Renal cortical epithelial cell (primary cell): Measurements from ENCODE around the gene MACROD2. TPM values are rescaled to one million over a fixed set of nuclear protein-coding genes. Genes with fewer than 3 reads are reported as not detected.
"Not testable (repeated sequence)": the region's sequence is repeated elsewhere in the genome, so short reads cannot be mapped to it uniquely, and the experiment has no call there.

Experiments
- DNase-seq: peaks from one replicate; pipeline ENCODE4 v3.0.0-alpha.2; 2011; ENCODE audit warnings: low read depth
- total RNA-seq: library from RNA; depleted of rRNA; stranded (reverse); fragments of >200 nt; gene quantifications from 2 replicates; pipeline ENCODE4 v1.2.3, GENCODE V29; 2014

Gene MACROD2
- total RNA-seq, 1 donor from 2014 or later: 5.4 TPM

DNA sequence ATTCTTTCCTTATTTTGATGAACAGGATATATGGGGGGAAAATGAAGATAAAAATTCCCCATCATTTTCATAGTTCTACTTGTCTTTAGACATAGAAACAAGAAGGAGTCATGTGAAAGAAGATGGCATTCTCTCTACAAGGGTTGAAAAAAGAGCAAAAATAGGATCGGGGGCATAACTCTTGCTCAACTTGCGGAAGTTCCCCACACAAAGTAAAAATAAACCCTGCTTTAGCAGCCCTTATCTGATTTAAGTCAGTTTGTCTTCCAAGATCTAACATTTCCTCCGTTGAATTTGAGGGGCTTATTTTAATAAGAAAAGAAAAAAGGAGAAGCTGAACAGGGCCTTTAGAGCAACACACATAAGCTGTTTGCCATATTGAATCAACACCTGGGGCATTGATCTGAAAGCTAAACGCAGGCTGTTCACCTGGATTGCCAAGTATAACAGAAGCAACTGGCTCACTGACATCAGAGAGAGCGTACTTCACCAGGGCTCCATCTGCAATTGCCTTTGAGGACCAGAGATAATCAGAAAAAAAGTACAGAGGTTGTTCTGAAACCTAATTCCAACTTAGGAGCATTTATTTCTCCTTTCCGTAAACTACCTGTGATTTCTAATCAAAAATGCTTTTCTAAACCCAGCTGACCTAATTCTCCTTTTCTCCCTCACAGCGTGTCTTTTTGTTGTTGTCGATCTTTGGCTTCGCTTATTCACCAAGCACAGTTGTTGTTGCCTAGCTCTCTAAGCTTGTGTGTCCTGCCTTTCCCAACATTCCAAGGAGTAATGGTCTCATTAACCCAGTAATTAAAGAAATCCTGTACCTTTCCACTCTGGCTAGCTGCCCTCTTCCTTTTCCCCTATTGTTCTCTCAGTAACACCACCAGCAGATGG is 2010.0 kb downstream of the MACROD2 start:
- no peak for DNase-seq

GRCh38 chr20:16005915-16006493 is 2010.7 kb downstream of the MACROD2 start:
- DNase-seq: no peak

DNA sequence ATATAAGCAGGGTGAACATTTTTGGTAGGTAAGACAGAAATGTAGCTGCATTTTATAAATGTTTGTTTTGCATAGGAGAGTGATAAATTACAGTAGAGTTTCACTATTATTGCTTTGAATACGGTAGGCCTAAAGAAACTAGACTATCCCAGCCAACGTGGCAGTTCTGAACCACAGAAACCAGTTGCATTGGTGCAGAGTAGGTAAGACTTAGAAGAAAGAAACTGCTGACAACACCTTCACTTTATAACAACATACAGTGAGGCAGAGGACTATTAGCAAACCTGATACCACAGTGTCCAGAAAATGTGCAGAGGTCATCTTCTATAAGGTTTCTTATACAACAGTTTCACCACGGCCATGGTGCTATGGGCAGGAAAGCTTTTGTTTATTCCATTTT is 2011.8 kb downstream of the MACROD2 start:
- no peak for DNase-seq

DNA sequence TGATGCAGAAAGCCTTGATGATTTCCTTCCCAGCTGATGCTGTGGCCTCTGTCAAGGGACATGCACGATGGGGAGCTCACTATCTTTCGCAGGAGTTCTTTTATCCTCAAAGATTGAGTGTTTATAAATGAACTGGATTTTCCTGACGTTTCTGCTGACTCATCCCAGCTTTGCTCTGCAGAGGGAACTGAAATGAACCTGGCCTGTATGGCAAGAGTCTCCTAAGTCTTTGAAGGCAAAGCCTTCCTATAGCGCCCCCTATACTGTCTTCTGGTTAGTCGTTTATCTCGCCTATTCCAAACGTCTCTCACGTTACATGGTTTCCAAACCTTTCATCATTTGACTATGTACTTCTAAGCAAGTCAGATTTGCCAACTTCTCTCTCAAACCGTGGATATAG is 2012.6 kb downstream of the MACROD2 start:
- DNase-seq: no peak

DNA sequence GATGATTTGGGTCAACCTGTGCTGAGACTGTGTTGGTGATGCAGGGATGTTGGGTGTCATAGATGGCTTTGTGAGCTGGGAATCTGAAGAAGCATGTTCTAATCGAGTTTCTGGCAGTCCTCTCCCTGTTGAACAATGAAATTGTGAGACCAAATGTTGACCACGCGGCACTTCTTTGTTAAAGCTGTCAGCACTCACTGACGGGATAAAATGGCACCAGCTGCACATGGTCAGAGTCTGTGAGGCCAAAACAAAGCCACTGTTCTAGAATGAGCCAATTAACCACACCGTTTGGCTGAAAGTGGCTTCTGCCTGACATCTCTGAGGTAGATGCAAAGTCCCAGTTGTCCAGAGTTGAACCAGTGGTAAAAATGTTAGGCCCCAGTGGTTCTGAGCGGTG is 2015.7 kb downstream of the MACROD2 start:
- DNase-seq: no peak

- DNase-seq: no peak
Measured at GRCh38 chr20:16011519-16011918, 2016.2 kb downstream of the MACROD2 start.

- DNase-seq: not testable (repeated sequence)
Measured at GRCh38 chr20:16012934-16013333, 2017.6 kb downstream of the MACROD2 start.

DNA sequence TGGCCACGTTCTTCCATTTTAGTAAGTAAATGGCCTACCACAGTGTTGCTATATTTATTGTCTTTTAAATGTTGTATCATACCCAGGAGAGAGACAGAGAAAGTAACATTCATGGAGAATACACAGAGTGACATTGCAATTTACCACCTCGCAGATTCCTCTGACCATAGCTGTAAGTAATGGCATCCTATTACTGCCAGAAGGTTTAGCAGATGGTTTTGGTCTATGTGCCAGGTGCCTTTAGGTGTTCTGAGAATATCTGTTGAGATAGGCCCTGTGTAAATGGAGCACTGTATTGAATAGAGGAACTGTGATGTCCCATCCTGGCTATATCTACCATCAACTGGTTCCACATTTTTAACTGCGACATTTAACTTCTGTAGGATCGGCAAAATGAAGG is 2018.3 kb downstream of the MACROD2 start:
- DNase-seq: no peak

DNA sequence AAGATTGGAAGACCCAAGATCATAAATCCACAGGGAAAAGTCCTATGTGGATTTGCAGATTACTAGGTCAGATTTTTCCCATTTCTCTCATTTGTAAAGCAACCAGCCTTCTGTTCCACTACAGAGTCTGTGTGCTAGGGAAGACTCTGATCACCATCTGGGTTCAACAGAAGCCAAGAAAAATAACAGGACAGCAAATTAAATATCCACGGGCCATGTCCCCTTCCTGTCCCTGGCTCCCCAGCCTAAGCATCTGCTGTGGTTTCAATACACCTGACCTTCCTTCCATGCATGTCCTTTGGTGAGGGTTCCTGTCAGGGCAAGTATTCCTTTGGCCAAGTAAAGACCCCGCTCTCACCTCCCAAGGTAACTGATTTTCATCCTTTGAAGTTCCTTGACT is 2019.1 kb downstream of the MACROD2 start:
- no peak for DNase-seq

DNA sequence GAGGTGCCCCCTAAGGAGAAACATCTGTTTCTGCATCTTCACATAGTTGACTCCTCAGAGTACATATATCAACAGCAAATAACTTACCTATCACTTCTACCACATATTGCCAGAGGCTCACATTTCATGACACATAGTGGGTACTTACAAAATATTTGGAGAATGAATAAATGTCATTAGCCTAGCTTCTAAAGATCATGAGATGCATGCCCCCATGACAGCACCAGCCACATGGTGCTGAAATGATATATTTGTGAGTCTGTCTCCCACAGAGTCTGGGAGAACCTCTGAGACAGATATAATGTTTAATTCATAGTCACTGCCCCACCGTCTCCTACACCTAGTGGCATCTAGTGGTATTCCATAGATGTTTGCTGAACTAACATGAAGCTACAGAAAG is 2022.3 kb downstream of the MACROD2 start:
- peak; percentile 42 for DNase-seq

- peak; percentile 44 for DNase-seq
Measured at GRCh38 chr20:16018881-16019280, 2023.6 kb downstream of the MACROD2 start.

DNA sequence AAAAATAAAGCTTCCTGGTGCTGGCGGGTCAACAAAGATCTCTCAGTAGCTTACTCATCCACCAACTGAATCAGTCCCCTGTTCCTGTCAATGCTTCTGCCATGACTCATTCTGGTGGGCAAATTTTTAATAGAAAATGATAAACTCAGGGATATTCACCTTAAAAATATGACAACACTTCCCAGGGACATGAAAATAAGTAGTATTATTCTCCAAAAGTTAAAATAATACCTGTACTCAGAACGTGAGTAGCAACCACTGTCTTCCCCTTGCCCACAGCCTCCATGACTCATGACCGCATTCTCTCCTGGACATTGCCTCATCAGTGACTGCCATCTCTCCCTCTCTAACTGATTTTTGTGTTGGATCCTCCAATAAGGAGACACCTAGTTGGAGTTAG is 2025.7 kb downstream of the MACROD2 start:
- peak; percentile 84 for DNase-seq

DNA sequence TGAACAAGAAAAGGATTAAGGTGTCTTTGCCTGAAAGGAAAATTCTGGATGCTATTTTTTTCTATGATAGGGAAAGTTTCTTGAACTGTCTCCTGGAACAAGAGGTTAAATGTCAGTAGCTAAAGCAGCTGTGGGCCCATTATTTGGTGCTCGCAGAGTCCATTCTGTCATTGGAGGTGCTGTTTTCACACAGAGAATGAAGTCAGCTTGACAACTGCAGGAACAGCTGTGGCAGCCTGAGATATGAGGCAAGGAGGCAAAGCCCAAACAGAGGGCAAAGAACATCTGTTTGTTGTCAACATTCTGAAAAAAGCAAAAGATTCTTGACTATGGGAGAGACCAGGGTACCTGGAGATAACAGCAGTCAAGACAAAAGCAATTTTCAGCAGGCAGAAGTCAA is 2029.8 kb downstream of the MACROD2 start:
- DNase-seq: no peak

DNA sequence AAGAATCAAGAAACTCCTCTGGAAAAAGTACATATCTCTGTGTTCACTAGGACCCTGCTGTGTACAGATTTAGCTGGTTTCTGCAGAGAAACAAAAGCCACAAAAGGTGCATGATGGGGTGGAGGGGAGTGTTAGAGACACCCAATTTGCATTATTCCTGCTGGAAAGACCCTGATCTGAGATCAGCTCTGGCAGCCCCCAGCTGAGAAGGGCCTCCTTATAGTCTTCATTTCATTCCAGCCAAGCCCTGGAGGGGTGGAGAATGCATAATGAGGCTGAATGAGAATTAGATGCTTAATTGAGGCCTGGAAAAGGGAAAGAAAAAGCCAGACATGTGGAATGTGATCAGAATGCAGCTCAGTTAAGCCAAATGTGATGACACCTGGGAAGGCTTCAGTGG is 2032.4 kb downstream of the MACROD2 start:
- no peak for DNase-seq

DNA sequence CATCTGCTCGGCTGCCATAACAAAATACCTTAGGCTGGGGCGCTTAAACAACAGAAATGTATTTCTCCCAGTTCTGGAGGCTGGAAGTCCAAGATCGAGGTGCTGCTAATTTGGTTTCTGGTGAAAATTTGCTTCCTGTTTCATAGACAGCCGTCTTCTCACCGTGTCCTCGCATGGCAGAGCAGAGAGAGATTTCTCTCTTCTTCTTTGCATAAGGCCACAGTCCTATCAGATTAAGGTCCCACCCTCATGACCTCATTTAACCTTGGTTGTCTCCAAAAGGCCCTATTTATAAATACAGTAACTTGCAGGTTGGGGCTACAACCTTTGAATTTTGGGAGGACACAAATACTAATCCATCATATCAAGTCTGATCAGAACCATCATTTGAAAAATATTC is 2033.6 kb downstream of the MACROD2 start:
- DNase-seq: no peak

- no peak for DNase-seq
Measured at GRCh38 chr20:16030253-16030652, 2034.9 kb downstream of the MACROD2 start.

- DNase-seq: no peak
Measured at GRCh38 chr20:16035576-16035975, 2040.3 kb downstream of the MACROD2 start.

DNA sequence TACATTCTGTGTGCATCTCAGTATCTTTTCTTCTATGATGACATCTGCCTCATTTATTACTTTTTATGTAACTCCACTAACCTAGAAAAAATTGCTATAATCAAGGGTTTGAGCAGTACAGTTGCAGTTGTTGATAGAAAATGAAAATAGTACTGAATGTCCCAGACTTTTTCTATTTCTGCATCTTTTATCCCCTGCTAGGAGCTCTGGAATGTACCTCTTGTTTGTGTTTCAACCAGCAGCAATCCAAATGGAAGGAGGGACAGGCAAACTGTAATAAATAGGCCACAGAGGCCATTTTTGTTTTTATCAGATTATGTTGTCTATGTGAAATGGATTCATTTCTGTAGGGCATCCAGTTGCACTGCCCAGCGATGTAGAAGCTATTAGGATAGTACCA is 2041.0 kb downstream of the MACROD2 start:
- DNase-seq: no peak

- no peak for DNase-seq
Measured at GRCh38 chr20:16040742-16041141, 2045.4 kb downstream of the MACROD2 start.

DNA sequence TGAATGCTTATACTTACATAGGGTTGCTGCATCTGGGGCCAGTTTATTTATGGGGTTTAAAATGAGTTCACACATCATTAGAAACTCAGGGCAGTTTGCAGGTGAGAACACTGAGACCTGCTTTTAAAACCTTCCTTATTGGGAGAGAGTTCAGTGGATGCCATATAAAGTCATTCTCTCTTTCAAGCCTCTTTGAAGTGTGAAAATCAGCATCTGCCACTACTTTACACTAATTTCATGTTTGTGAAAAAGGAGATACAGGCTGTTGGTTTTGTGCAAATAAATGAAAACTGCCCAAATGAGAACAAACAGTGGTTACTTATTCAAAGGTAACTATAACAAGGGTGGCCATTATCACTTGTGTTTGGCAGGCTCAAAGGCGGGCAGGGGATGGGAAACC is 2047.4 kb downstream of the MACROD2 start:
- DNase-seq: no peak

- DNase-seq: no peak
Measured at GRCh38 chr20:16043931-16044330, 2048.6 kb downstream of the MACROD2 start.

- DNase-seq: no peak
Measured at GRCh38 chr20:16048876-16049275, 2053.6 kb downstream of the MACROD2 start.

DNA sequence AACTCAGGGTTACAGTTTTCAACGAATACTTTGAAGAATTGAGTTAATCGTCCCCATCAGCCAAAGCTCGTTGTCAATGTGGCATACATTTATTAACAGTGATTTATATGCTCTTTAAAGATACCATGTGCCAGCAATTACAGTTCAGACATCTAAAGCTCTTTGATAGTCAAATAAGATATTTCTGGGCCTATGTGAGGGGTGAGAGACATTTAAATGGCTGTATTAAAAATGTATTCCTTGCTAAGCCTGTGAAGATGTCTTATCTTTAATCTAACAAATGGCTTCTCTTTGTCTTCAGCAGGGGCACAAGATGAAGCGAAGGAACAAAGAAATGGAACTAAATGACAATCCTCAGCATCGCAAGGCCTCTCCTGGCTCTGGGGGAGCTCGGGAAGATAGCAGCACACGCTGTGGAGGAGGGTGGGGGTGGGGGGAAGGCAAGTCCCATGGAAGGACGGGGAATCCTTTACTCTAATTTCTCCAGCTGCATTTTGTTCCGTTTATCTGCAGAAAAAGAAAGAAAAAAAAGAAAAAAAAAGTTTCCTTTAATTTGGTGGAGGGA is 2054.3 kb downstream of the MACROD2 start:
- no peak for DNase-seq
